HEK293 (cell line): ENCODE data around the gene HOXC11.

Experiments
- KLF17 ChIP-seq: fragments of 450-650 bp; formaldehyde crosslinking; IDR thresholded peaks from 2 replicates; pipeline ENCODE4 v1.5.1; 2016; ENCODE audit warnings: missing biosample characterization, missing genetic modification characterization
- KLF7 ChIP-seq: fragments of 450-650 bp; formaldehyde crosslinking; IDR thresholded peaks from 2 replicates; pipeline ENCODE4 v1.5.1; 2016; ENCODE audit warnings: missing biosample characterization, missing genetic modification characterization, borderline replicate concordance
- OVOL3 ChIP-seq: fragments of 450-650 bp; formaldehyde crosslinking; IDR thresholded peaks from 2 replicates; pipeline ENCODE4 v1.5.1; 2016; ENCODE audit warnings: missing biosample characterization, missing genetic modification characterization
- PRDM1 ChIP-seq: fragments of 450-650 bp; formaldehyde crosslinking; IDR thresholded peaks from 2 replicates; pipeline ENCODE4; 2016; ENCODE audit warnings: missing biosample characterization, missing genetic modification characterization
- PRDM6 ChIP-seq: fragments of 450-650 bp; formaldehyde crosslinking; IDR thresholded peaks from 2 replicates; pipeline ENCODE4 v1.5.1; 2017; ENCODE audit warnings: missing biosample characterization, missing genetic modification characterization
- SALL2 ChIP-seq: fragments of 450-650 bp; formaldehyde crosslinking; IDR thresholded peaks from 2 replicates; pipeline ENCODE4 v1.5.0; 2017; ENCODE audit warnings: missing biosample characterization, mild to moderate bottlenecking, missing genetic modification characterization, borderline replicate concordance
- SCRT2 ChIP-seq: fragments of 450-650 bp; formaldehyde crosslinking; IDR thresholded peaks from 2 replicates; pipeline ENCODE4 v1.5.1; 2016; ENCODE audit warnings: missing biosample characterization, missing genetic modification characterization
- SP2 ChIP-seq: fragments of 450-650 bp; formaldehyde crosslinking; IDR thresholded peaks from 2 replicates; pipeline ENCODE4 v1.5.1; 2016; ENCODE audit warnings: missing biosample characterization, missing genetic modification characterization
- YY1 ChIP-seq: fragments of 450-650 bp; formaldehyde crosslinking; IDR thresholded peaks from 2 replicates; pipeline ENCODE4 v1.5.1; 2018; ENCODE audit warnings: missing biosample characterization, missing genetic modification characterization
- ZFP41 ChIP-seq: fragments of 450-650 bp; formaldehyde crosslinking; IDR thresholded peaks from 2 replicates; pipeline ENCODE4 v1.5.1; 2016; ENCODE audit warnings: missing biosample characterization, missing genetic modification characterization, borderline replicate concordance
- ZFP69B ChIP-seq: fragments of 450-650 bp; formaldehyde crosslinking; IDR thresholded peaks from 2 replicates; pipeline ENCODE4 v1.5.1; 2016; ENCODE audit warnings: missing biosample characterization, missing genetic modification characterization
- ZIC2 ChIP-seq: fragments of 450-650 bp; formaldehyde crosslinking; IDR thresholded peaks from 2 replicates; pipeline ENCODE4 v1.5.1; 2016; ENCODE audit warnings: missing biosample characterization, missing genetic modification characterization
- ZNF155 ChIP-seq: fragments of 450-650 bp; formaldehyde crosslinking; IDR thresholded peaks from 2 replicates; pipeline ENCODE4 v1.5.1; 2016; ENCODE audit warnings: missing biosample characterization, missing genetic modification characterization
- ZNF18 ChIP-seq: fragments of 450-650 bp; formaldehyde crosslinking; IDR thresholded peaks from 2 replicates; pipeline ENCODE4 v1.5.1; 2016; ENCODE audit warnings: missing biosample characterization, missing genetic modification characterization
- ZNF23 ChIP-seq: fragments of 450-650 bp; formaldehyde crosslinking; IDR thresholded peaks from 2 replicates; pipeline ENCODE4 v1.5.1; 2016; ENCODE audit warnings: missing biosample characterization, missing genetic modification characterization, borderline replicate concordance
- ZNF248 ChIP-seq: fragments of 450-650 bp; formaldehyde crosslinking; IDR thresholded peaks from 2 replicates; pipeline ENCODE4 v1.5.1; 2017; ENCODE audit warnings: missing biosample characterization, missing genetic modification characterization
- ZNF266 ChIP-seq: fragments of 450-650 bp; formaldehyde crosslinking; IDR thresholded peaks from 2 replicates; pipeline ENCODE4 v1.5.1; 2016; ENCODE audit warnings: missing biosample characterization, missing genetic modification characterization, low read depth
- ZNF341 ChIP-seq: fragments of 450-650 bp; formaldehyde crosslinking; IDR thresholded peaks from 2 replicates; pipeline ENCODE4; 2016; ENCODE audit warnings: low read depth, missing biosample characterization, missing genetic modification characterization
- ZNF354C ChIP-seq: fragments of 450-650 bp; formaldehyde crosslinking; IDR thresholded peaks from 2 replicates; pipeline ENCODE4 v1.5.1; 2016; ENCODE audit warnings: missing biosample characterization, missing genetic modification characterization, low read depth, borderline replicate concordance
- ZNF488 ChIP-seq: fragments of 450-650 bp; formaldehyde crosslinking; IDR thresholded peaks from 2 replicates; pipeline ENCODE4 v1.5.1; 2016; ENCODE audit warnings: missing biosample characterization, missing genetic modification characterization
- ZNF530 ChIP-seq: fragments of 450-650 bp; formaldehyde crosslinking; IDR thresholded peaks from 2 replicates; pipeline ENCODE4 v1.5.1; 2016; ENCODE audit warnings: low read depth, missing biosample characterization, missing genetic modification characterization
- ZNF548 ChIP-seq: fragments of 450-650 bp; formaldehyde crosslinking; IDR thresholded peaks from 2 replicates; pipeline ENCODE4 v1.5.1; 2016; ENCODE audit warnings: missing biosample characterization, missing genetic modification characterization
- ZNF561 ChIP-seq: fragments of 450-650 bp; IDR thresholded peaks from 2 replicates; pipeline ENCODE4 v1.5.1; 2018; ENCODE audit warnings: missing biosample characterization, missing genetic modification characterization, borderline replicate concordance
- ZNF621 ChIP-seq: fragments of 450-650 bp; formaldehyde crosslinking; IDR thresholded peaks from 2 replicates; pipeline ENCODE4 v1.5.1; 2017; ENCODE audit warnings: missing biosample characterization, missing genetic modification characterization
- ZNF639 ChIP-seq: fragments of 450-650 bp; formaldehyde crosslinking; IDR thresholded peaks from 2 replicates; pipeline ENCODE4 v1.5.1; 2016; ENCODE audit warnings: missing biosample characterization, missing genetic modification characterization
- ZNF677 ChIP-seq: fragments of 450-650 bp; IDR thresholded peaks from 2 replicates; pipeline ENCODE4 v1.5.0; 2018; ENCODE audit warnings: missing biosample characterization, mild to moderate bottlenecking, missing genetic modification characterization, moderate library complexity
- ZNF692 ChIP-seq: fragments of 450-650 bp; formaldehyde crosslinking; IDR thresholded peaks from 2 replicates; pipeline ENCODE4 v1.5.1; 2016; ENCODE audit warnings: missing biosample characterization, missing genetic modification characterization
- ZSCAN5A ChIP-seq: fragments of 450-650 bp; formaldehyde crosslinking; IDR thresholded peaks from 2 replicates; pipeline ENCODE4 v1.5.1; 2016; ENCODE audit warnings: missing biosample characterization, missing genetic modification characterization

The HOXC11 gene

GRCh38 chr12:53974084-53975063 is 1.4 kb downstream of the HOXC11 start, which contains the start of gene HOTAIR (continued):
- TF ChIP-seq ZNF155 (tag by site-specific recombination) (no peak), ZNF266 (tag by site-specific recombination) (no peak), ZNF248 (tag by site-specific recombination) (no peak), ZNF488 (tag by site-specific recombination) (no peak), ZNF341 (peak; percentile 97), PRDM1 (tag by site-specific recombination) (peak; percentile 77), ZIC2 (tag by site-specific recombination) (peak; percentile 82), SP2 (tag by site-specific recombination) (peak; percentile 65), ZNF692 (no peak), ZNF548 (tag by site-specific recombination) (no peak), ZNF677 (no peak), OVOL3 (tag by site-specific recombination) (no peak), SCRT2 (tag by site-specific recombination) (no peak), YY1 (tag by site-specific recombination) (peak; percentile 18; the same call in 1 of the 2 replicates), SALL2 (tag by site-specific recombination) (no peak), ZNF621 (tag by site-specific recombination) (no peak), ZNF561 (tag by site-specific recombination) (no peak; the same call in 1 of the 2 replicates), ZFP41 (tag by site-specific recombination) (no peak), ZNF354C (tag by site-specific recombination) (no peak), KLF7 (no peak), ZNF639 (tag by site-specific recombination) (0 out of 2 replicates have a peak, but pooled peaks have one; percentile 41), PRDM6 (tag by site-specific recombination) (peak; percentile 4), KLF17 (tag by site-specific recombination) (no peak), ZSCAN5A (no peak), ZNF530 (tag by site-specific recombination) (no peak), ZFP69B (0 out of 2 replicates have a peak, but pooled peaks have one; percentile 31), ZNF23 (tag by site-specific recombination) (no peak), ZNF18 (tag by site-specific recombination) (no peak)
- TF ChIP-seq, all 188 proteins: peak for 47
